Natural killer cell (primary cell): Measurements from ENCODE around the gene TXNDC16. TPM values are rescaled to one million over a fixed set of nuclear protein-coding genes. Genes with fewer than 3 reads are reported as not detected.

ENCODE experiments used
- ATAC-seq, 3 donors: fragments of 150-1000 bp in 2 of 3; fragments of 200-7000 bp in 1 of 3; cut with Tn5 transposase; 1 replicate in 1 of 3; 2 replicates in 2 of 3; pipeline ENCODE4 v1.10.0; 2021; ENCODE audit warnings: mild to moderate bottlenecking in 2 of 3, moderate library complexity in 2 of 3
- DNase-seq, 2 donors: peaks; one replicate each; pipeline versions ENCODE4 v3.0.0 to v3.0.0-alpha.2; 2013 to 2021; ENCODE audit warnings: mixed read lengths in 1 of 2
- H3K27ac ChIP-seq: one replicate; pipeline ENCODE4 v1.5.1; 2013; ENCODE audit warnings: mild to moderate bottlenecking, low read length
- H3K27me3 ChIP-seq: one replicate; pipeline ENCODE4 v1.6.1; 2013; ENCODE audit warnings: low read length; ENCODE audit not compliant: control insufficient read depth, insufficient read depth
- H3K36me3 ChIP-seq: one replicate; pipeline ENCODE4 v1.6.1; 2013; ENCODE audit warnings: low read length; ENCODE audit not compliant: control insufficient read depth, insufficient read depth
- H3K4me1 ChIP-seq: one replicate; pipeline ENCODE4 v1.6.1; 2013; ENCODE audit warnings: low read length; ENCODE audit not compliant: control insufficient read depth, insufficient read depth
- H3K4me3 ChIP-seq: one replicate; pipeline ENCODE4 v1.5.1; 2013; ENCODE audit warnings: low read length
- H3K9me3 ChIP-seq: one replicate; pipeline ENCODE4 v1.6.1; 2013; ENCODE audit warnings: low read length; ENCODE audit not compliant: control insufficient read depth, insufficient read depth
- H3K27ac Mint-ChIP-seq, 2 donors: one replicate each; pipeline ENCODE4 v1.8.0; 2022; ENCODE audit warnings: mild to moderate bottlenecking in 2 of 2, mixed read lengths in 2 of 2, moderate library complexity in 1 of 2
- H3K27me3 Mint-ChIP-seq, 2 donors: one replicate each; pipeline ENCODE4 v1.8.0; 2022; ENCODE audit warnings: low read depth in 2 of 2, mixed read lengths in 2 of 2
- H3K36me3 Mint-ChIP-seq: one replicate; pipeline ENCODE4 v1.8.0; 2022; ENCODE audit warnings: mixed read lengths
- H3K4me1 Mint-ChIP-seq, 2 donors: one replicate each; pipeline ENCODE4 v1.8.0; 2022; ENCODE audit warnings: mixed read lengths in 2 of 2
- H3K4me3 Mint-ChIP-seq: one replicate; pipeline ENCODE4 v1.8.0; 2022; ENCODE audit warnings: mild to moderate bottlenecking, moderate library complexity, mixed read lengths
- H3K9me3 Mint-ChIP-seq, 2 donors: one replicate each; pipeline ENCODE4 v1.8.0; 2022; ENCODE audit warnings: mixed read lengths in 2 of 2
- WGBS: methylation state at CpG from one replicate; pipeline ENCODE4 v1.1.7; 2013; ENCODE audit warnings: missing lambda C conversion rate; ENCODE audit not compliant: insufficient coverage; 5-methylcytosine and 5-hydroxymethylcytosine counted together
- intact Hi-C: fragments of 100-400 bp; cut with micrococcal nuclease; formaldehyde crosslinking; loops from one replicate; pipeline ENCODE4 v1.14.2; 2022
- total RNA-seq, 4 donors: library from RNA; stranded (reverse); fragments of 120-200 nt in 1 of 4; gene quantifications; one replicate each; pipeline versions ENCODE4 v1.2.3 to v1.2.4, GENCODE V29; 2013 to 2022
- TF ChIP-seq, protein P1 (sequence below): fragments of 200-600 bp; IDR thresholded peaks from one replicate; pipeline ENCODE4 v1.8.0; 2022; ENCODE audit warnings: antibody characterized with exemption

The TXNDC16 gene
- total RNA-seq, 3 donors from 2014 or later (not counting 1 experiment from before 2014, with no cell fraction given) = 16.5 to 22.0 (median 20.7) TPM

DNA sequence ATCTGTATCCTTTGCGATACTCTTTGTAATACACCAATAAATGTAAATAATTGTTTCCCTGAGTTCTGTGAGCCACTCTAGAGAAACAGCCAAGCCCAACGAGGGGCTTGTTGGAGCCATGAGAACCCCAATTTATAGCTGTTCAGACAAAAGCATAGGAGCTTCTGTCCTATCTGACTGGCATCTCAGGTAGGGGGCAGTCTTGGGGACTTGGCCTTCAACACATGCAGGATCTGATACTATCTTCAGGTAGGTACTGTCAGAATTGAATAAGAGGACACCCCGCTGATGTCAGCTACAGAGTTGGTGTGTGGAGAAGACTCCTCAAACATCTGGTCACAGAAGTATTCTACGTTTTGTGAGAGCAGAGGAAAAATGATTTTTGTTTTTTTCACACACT is 25.3 kb downstream of the TXNDC16 start:
- Histone ChIP-seq H3K4me3 (no peak overlapping the region), H3K27me3 (no peaks in the 10 kb centered on the region), H3K36me3 (no peaks in the 10 kb centered on the region), H3K9me3 (no peaks in the 10 kb centered on the region), H3K27ac (no peak overlapping the region), H3K4me1 (no peaks in the 10 kb centered on the region)
- ATAC-seq = peak in 1 of 3 donors; percentile 25
- Mint-ChIP-seq H3K27ac (no peak overlapping the region), H3K9me3 (no peaks in the 10 kb centered on the region), H3K4me1 (no peaks in the 10 kb centered on the region), H3K27me3 (no peaks in the 10 kb centered on the region), H3K36me3 (no peaks in the 10 kb centered on the region), H3K4me3 (no peak overlapping the region)
- intact Hi-C loops = no loop called here
- TF ChIP-seq, protein P1, sequence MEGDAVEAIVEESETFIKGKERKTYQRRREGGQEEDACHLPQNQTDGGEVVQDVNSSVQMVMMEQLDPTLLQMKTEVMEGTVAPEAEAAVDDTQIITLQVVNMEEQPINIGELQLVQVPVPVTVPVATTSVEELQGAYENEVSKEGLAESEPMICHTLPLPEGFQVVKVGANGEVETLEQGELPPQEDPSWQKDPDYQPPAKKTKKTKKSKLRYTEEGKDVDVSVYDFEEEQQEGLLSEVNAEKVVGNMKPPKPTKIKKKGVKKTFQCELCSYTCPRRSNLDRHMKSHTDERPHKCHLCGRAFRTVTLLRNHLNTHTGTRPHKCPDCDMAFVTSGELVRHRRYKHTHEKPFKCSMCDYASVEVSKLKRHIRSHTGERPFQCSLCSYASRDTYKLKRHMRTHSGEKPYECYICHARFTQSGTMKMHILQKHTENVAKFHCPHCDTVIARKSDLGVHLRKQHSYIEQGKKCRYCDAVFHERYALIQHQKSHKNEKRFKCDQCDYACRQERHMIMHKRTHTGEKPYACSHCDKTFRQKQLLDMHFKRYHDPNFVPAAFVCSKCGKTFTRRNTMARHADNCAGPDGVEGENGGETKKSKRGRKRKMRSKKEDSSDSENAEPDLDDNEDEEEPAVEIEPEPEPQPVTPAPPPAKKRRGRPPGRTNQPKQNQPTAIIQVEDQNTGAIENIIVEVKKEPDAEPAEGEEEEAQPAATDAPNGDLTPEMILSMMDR = no peak
- no peak for DNase-seq
- WGBS = 99% methylated on average over 3 of the region's 4 CpGs

DNA sequence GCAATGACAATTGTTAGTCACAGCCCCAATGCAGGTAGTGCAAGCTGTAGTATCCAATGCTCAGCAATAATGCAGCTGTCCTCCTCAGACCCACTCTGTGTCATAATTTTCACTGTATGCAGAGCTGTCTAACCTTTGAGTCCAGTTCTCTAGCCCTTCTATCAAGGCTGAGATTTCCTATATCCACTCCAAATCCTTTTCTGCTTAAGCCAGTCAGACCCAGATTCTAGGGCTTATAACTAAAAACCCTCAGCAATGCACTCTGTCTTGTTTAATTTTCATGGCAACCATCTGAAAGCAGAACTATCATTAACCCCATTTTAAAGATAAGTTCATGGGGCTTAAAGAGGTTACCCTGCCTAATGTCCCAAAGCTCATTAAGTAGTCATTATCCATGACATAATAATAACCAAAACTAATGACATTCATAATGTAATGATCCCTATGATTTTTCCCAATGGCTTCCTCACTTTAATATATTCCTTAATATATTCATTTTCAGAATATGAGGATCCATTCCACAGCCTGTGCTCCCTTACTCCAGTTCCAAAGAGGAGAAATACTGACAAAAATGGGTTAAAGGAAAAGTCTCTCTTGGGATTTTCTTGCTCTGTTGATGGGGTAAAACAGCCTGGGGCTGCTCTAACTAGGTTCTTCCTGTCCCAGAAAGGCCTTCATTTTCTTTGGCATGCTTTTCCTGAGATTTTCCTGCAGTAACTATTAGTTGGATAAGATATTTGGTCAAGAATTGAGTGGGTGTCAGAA is 29.5 kb downstream of the TXNDC16 start:
- no peak for DNase-seq
- H3K27me3 Mint-ChIP-seq = no peaks in the 10 kb centered on the region
- Histone ChIP-seq H3K4me3 (no peak overlapping the region), H3K27me3 (no peaks in the 10 kb centered on the region), H3K36me3 (no peaks in the 10 kb centered on the region), H3K4me1 (no peaks in the 10 kb centered on the region), H3K27ac (no peak overlapping the region), H3K9me3 (no peaks in the 10 kb centered on the region)
- H3K9me3 Mint-ChIP-seq = no peaks in the 10 kb centered on the region
- no peaks in the 10 kb centered on the region for H3K36me3 Mint-ChIP-seq
- intact Hi-C loops = no loop called here
- TF ChIP-seq, protein P1 = no peak
- no peak for ATAC-seq
- no peak overlapping the region for H3K4me3 Mint-ChIP-seq
- H3K27ac Mint-ChIP-seq = no peak overlapping the region
- H3K4me1 Mint-ChIP-seq = no peaks in the 10 kb centered on the region

DNA sequence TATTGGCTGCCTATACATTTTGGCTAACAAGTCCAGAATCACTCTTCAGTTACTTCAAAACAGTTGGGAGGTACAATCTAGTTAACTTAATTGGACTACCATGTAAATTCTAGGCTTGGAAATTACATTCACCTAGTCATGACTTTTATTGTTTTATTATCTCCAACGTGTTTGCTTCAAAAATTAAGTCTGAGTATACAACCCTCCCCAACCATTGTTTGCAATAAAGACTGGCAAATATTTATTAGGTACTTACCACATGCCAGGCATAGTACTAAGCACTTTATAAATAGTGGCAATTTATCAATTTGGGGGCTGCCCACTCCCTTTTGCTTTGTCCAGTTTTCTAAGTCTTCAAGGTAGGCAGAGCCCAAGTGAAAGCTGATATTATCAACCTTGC is 30.3 kb downstream of the TXNDC16 start:
- WGBS = 100% methylated on average over 1 of the region's 1 CpG

More for the DNA sequence above, 30.3 kb downstream of the TXNDC16 start:
- Mint-ChIP-seq H3K9me3 (no peaks in the 10 kb centered on the region), H3K36me3 (no peaks in the 10 kb centered on the region), H3K4me1 (no peaks in the 10 kb centered on the region), H3K4me3 (no peak overlapping the region), H3K27ac (no peak overlapping the region), H3K27me3 (no peaks in the 10 kb centered on the region)
- no peaks in the 10 kb centered on the region for H3K9me3 ChIP-seq
- intact Hi-C loops = no loop called here
- ATAC-seq = no peak
- H3K4me3 ChIP-seq = no peak overlapping the region
- no peaks in the 10 kb centered on the region for H3K27me3 ChIP-seq
- DNase-seq = no peak
- TF ChIP-seq, protein P1 = no peak
- H3K36me3 ChIP-seq = no peaks in the 10 kb centered on the region
- no peak overlapping the region for H3K27ac ChIP-seq
- H3K4me1 ChIP-seq = no peaks in the 10 kb centered on the region
